NCI-H1092 treated with DMSO at 0.1 percent for 48 hours (cell line): ENCODE data around the gene ARHGAP42.

Source experiments
- DNase-seq: peaks from one replicate; lab custom pipeline; 2025; lab: John Stamatoyannopoulos, UW

The ARHGAP42 gene

DNA sequence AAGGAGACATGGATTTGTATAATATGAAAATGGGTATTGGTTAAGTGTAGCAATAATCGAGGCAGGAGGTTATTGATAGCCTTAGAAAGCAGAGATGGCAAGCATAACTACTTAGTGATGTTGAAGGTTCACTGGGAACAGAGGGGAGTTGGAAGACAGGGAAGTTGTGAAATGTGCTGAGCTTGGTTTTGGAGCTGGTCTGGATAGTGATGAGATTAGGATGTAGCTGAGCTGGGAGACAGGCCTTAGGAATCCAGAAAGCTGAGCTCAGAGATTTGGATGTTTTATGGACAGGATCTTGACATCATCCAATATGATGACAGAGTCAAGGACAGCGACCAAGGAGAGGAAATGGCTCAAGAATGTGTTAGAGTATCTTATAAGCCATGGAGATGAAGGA lies 113.1 kb downstream of the ARHGAP42 start:
- DNase-seq: no peak

- no peak for DNase-seq
These were observed 114.3 kb downstream of the ARHGAP42 start for GRCh38 chr11:100801225-100801999.

DNA sequence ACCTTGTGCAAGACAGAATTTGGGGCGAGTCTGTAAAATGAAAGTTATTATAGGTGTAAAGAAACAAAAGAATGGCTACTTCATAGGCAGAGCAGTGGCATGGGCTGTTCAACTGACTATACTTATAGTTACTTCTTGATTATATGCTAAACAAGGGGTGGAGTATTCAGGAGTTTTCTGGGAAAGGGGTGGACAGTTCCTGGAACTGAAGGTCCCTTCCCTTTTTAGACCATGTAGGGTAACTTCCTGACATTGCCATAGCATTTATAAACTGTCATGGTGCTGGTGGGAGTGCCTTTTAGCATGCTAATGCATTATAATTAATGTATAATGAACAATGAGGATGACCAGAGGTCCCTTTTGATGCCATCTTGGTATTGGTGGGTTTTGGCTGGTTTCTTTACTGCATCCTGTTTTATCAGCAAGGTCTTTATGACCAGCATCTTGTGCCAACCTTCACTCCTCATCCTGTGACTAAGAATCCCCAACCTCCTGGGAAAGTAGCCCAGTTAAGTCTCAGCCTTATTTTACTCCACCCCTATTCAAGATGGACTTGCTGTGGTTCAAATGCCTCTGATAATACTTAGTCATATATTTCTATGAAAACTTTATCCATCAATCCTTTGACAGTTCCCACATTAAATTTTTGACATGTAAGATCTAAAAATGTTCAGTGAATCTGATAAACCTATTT lies 118.6 kb downstream of the ARHGAP42 start:
- DNase-seq: no peak

DNA sequence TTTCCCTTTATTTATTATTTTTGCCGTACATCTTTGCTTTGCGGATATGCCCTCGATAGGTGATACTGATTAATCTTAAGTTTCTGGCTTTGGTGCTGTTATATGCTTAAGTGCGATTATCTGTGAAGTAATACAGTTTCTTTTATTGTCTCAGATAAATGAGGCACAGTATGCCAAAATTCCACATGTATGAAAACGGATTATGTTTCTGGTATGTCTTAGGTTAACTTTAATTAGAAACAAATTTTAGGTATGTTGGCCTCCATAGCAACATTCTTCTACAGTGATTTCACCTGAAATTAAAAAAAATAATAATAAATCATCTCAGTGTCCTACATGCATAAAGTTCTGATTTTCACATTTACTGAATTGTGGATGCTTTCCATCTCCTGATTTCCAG lies 119.2 kb downstream of the ARHGAP42 start:
- no peak for DNase-seq

GRCh38 chr11:100808904-100809491 lies 121.9 kb downstream of the ARHGAP42 start:
- DNase-seq: no peak

- no peak for DNase-seq
These were observed 123.1 kb downstream of the ARHGAP42 start for GRCh38 chr11:100810146-100810545.

DNA sequence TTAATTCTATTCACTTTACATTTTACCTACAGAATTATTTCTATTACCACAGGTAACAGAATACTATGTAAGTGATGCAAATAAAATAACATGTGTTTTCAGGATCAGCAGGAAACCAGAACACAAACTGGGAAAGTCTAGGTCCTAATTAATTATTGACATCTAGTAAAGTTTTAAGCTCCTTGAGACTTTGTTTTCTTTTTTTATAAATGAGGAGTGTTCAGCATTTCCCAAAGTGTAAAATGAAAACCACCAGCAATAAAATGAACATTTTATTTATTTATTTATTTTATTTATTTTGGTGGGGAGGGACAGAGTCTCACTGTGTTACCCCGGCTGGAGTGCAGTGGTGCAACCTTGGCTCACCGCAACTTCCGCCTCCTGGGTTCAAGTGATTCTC lies 123.6 kb downstream of the ARHGAP42 start:
- no peak for DNase-seq

DNA sequence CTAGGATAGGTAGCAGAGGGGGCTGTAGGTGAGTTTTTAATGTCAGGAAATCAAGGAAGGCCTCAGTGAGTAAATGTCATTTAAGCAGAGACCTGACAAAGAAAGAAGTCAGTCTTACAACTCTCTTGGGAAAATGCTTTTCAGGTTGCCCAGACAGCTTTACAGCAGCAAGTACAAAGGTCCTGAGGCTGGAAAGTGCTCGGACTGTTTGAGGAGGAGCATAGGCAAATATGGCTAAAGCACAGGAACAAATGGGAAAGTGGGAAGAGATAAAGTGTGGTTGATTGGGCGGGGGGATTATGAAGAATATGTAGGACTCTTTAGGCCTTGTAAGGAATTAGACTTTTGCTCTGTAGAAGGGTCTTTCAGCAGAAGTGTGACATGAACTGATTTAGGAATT lies 125.4 kb downstream of the ARHGAP42 start:
- DNase-seq: no peak

DNA sequence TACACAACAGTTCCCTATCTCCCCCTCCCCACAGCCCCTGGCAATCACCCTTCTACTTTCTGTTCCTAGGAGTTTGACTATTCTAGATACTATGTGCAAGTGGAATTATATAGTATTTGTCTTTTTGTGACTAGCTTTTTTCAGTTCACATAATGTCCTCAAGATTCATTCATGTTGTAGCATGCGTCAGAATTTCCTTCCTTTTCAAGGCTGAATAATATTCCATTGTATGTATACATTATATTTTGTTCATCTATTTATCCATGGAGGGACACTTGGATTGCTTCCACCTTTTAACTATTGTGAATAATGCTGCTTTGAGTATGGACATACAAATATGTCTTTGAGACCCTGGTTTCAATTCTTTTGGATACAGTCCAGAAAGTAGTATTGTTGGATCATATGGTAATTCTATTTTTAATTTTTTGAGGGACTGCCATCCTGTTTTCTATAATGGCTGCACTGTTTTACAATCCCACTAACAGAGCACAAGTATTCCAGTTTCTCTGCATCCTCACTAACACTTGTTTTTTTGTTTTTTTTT lies 128.8 kb downstream of the ARHGAP42 start:
- DNase-seq: no peak

DNA sequence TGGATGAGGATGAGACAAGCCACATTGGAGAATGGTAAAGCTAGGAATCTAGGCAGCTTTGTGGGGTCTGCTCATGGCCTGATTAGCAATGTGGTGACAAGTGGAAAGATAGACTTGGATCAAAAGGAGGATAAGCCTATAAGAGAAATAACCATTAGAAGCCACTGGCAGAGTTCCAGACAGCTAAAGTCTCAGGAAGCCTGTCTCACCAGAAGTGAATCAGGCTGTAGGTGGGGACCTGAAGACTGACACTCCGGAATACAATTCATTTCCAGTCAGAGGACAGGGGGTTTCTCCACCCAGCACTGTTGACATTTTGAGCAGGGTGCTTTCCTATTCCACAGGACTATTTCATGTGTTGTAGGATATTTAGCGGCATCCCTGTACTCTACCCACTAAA lies 129.7 kb downstream of the ARHGAP42 start:
- DNase-seq: no peak

GRCh38 chr11:100817620-100818019 lies 130.5 kb downstream of the ARHGAP42 start:
- no peak for DNase-seq

- DNase-seq: no peak
These were observed 133.5 kb downstream of the ARHGAP42 start for GRCh38 chr11:100820621-100821020.

- DNase-seq: no peak
These were observed 134.1 kb downstream of the ARHGAP42 start for GRCh38 chr11:100821198-100821597.

GRCh38 chr11:100823360-100823759 lies 136.3 kb downstream of the ARHGAP42 start:
- peak; percentile 12 for DNase-seq

DNA sequence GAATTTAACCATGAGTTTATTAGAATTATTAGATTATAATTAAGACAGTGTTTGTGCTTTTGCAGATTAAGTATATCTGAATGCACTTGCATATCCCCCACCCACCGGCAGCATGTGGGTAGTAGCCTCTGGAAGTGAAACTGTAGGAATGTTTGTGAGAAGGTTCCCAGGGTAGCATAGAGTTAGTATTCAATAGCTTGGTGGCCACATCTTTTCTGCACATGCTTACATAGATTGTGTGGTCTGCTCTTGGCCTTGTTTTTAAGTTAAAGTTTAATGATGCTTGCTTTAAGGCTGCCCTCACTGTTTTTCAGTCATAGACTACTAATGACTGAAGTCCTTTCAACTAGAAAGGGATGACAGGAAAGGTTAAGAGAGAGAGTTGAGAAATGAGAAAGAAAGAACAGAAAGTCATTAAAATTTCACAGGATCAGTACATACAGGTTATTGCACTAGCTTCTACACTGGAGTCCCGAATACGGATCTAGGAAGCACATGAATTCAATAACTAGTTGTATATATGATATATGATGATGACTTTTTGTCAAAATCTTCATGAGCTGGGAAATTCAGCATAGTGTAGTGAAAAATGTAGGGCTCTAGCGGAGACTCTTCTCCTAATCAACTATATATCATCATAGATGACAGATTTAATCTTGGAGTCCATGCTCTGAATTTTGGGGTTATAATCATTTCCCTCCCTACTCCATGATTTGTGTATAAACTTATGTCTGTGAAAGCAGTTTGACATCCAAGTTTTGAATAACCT lies 137.1 kb downstream of the ARHGAP42 start:
- no peak for DNase-seq

DNA sequence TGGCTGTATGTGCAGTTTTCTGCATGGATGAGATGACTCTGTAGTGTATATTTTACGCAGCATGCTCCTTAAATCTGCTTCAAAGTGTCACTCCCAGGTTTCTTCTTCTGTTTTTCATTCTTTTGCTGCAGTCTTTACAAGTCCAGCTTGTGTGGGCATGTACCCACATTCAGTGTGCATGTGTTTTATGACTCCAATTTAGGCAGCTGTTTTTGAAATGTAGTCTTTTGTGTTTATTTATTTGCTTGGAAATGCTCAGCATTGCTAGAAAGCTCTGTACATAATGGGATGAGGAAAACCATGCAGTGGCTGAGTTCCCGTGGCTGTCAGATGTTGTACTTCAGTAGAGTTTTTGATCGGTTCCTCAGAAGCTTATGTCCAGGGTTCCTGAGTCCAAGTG lies 138.5 kb downstream of the ARHGAP42 start:
- no peak for DNase-seq

- DNase-seq: peak; percentile 58
These were observed 141.0 kb downstream of the ARHGAP42 start for GRCh38 chr11:100827934-100828661.

- DNase-seq: peak; percentile 63
These were observed 143.2 kb downstream of the ARHGAP42 start for GRCh38 chr11:100830274-100830673.

DNA sequence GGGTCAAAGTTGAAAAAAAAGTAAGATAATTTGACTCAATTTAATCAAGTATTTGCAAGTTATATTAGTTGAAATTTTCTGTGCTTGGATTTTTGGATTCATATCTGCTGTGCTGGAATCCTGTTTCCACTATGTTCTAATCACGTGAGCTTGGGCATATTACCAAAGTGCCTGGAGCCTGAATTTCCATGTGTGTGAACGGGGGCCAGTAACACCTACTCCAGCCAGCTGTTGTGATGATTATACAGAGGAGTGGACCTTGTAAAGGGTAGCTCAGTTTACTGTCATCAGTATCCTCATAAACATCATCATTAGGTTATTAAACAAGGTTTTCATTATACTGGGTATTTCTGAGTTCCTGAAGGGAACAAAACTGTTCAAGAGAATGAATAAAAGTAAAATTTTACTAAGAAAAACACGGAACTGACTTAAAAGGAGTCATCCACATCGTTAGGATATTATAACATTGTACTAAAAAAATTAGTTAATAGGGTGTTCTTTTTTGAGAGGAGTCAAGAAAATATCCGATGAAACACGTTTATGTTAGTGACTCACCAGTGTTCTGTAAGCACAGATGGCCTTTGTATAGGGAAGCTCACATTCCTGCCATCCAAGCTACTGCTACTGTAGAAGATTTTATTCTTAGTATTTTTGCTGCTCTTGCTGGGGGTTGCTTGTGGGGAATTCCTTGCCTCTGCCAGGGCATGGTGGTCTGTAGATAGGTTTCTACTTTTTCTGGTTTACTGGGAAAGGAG lies 144.1 kb downstream of the ARHGAP42 start:
- DNase-seq: no peak

DNA sequence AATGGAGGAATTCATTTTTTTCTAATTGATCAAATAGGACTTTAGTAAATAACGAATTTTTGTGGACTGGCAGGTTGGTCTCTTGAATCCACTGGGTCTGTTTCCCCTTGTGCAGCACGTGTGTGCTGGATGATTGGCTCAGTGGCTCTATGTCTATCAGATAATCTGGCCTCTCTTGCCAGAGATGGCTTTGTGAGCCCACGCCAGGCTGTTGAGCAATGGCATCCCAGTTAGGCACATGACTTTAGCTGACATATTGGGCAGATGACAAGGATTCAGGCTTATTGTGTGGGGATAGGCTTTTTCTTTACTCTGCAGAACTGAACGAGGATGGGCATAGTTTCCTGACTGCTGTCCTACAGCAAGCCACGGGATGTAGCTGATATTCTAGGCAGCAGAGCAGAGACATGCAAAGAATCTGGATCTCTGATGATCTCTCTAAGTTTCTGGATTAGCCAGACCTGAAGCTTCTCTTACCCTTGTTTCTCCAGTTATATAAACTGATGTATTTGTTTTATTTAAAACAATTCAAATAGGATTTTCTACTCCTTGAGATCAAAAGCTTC lies 144.9 kb downstream of the ARHGAP42 start:
- no peak for DNase-seq
